Ishikawa (cell line): ENCODE measurements around the gene CD101.

Source experiments
- CEBPB ChIP-seq: IDR thresholded peaks from 2 replicates; pipeline ENCODE4 v1.6.1; 2012
- CREB1 ChIP-seq: IDR thresholded peaks from 2 replicates; pipeline ENCODE4 v1.6.1; 2012; ENCODE audit warnings: low read depth
- EGR1 ChIP-seq: IDR thresholded peaks from 2 replicates; pipeline ENCODE4 v1.6.1; 2012
- EP300 ChIP-seq: IDR thresholded peaks from 2 replicates; pipeline ENCODE4 v1.6.1; 2012; ENCODE audit warnings: borderline replicate concordance
- FOXM1 ChIP-seq: IDR thresholded peaks from 2 replicates; pipeline ENCODE4 v1.6.1; 2012; ENCODE audit warnings: low read depth, borderline replicate concordance
- MAX ChIP-seq: IDR thresholded peaks from 2 replicates; pipeline ENCODE4 v1.6.1; 2012
- NFIC ChIP-seq: IDR thresholded peaks from 2 replicates; pipeline ENCODE4 v1.6.1; 2012
- RAD21 ChIP-seq: IDR thresholded peaks from 2 replicates; pipeline ENCODE4 v1.6.1; 2012; ENCODE audit warnings: low read depth
- REST ChIP-seq: IDR thresholded peaks from 2 replicates; pipeline ENCODE4 v1.6.1; 2012; ENCODE audit warnings: low read depth, mild to moderate bottlenecking
- TAF1 ChIP-seq: IDR thresholded peaks from 2 replicates; pipeline ENCODE4 v1.6.1; 2012; ENCODE audit warnings: low read depth, mild to moderate bottlenecking
- TCF12 ChIP-seq: IDR thresholded peaks from 2 replicates; pipeline ENCODE4 v1.6.1; 2012; ENCODE audit warnings: low read depth
- TEAD4 ChIP-seq: IDR thresholded peaks from 2 replicates; pipeline ENCODE4 v1.6.1; 2012
- USF1 ChIP-seq: IDR thresholded peaks from 2 replicates; pipeline ENCODE4 v1.6.1; 2012
- YY1 ChIP-seq: IDR thresholded peaks from 2 replicates; pipeline ENCODE4 v1.6.1; 2012; ENCODE audit warnings: low read depth
- ZBTB7A ChIP-seq: IDR thresholded peaks from 2 replicates; pipeline ENCODE4 v1.6.1; 2012; ENCODE audit warnings: low read depth

The CD101 gene

GRCh38 chr1:116958110-116958509 is 43.5 kb upstream of the CD101 start:
- TF ChIP-seq NFIC (no peak), CEBPB (no peak), REST (no peak), ZBTB7A (no peak), RAD21 (no peak)

GRCh38 chr1:116958977-116959376 is 42.6 kb upstream of the CD101 start:
- TF ChIP-seq REST (no peak), CEBPB (no peak), CREB1 (no peak), TCF12 (no peak), ZBTB7A (no peak), YY1 (no peak), EP300 (no peak), TEAD4 (no peak), RAD21 (no peak), MAX (no peak), USF1 (no peak), TAF1 (no peak), EGR1 (no peak), NFIC (no peak), FOXM1 (no peak)

GRCh38 chr1:116961606-116962005 is 40.0 kb upstream of the CD101 start:
- TF ChIP-seq TCF12 (no peak), YY1 (no peak), CEBPB (no peak), CREB1 (no peak), USF1 (no peak), MAX (no peak), NFIC (no peak), TAF1 (no peak), REST (no peak), FOXM1 (no peak), ZBTB7A (no peak), RAD21 (no peak), EP300 (no peak), TEAD4 (no peak), EGR1 (no peak)

GRCh38 chr1:116962987-116963639 is 38.4 kb upstream of the CD101 start:
- TF ChIP-seq MAX (no peak), FOXM1 (no peak), EP300 (no peak), RAD21 (no peak), NFIC (no peak), TEAD4 (no peak)
